GM12878 (cell line): ENCODE data around the gene DIAPH1. TPM values are rescaled to one million over a fixed set of nuclear protein-coding genes. Genes with fewer than 3 reads are reported as not detected.

Experiments
- ATAC-seq: fragments of 200-7000 bp; cut with Tn5 transposase; 3 replicates; pipeline ENCODE4 v1.9.1; 2020; ENCODE audit warnings: mild to moderate bottlenecking, moderate library complexity
- BruUV-seq: library from RNA; stranded (reverse); fragments of 400-500 nt; replicated peaks from 2 replicates; lab custom pipeline; 2021; lab: Mats Ljungman, UMichigan
- CTCF ChIA-PET: fragments of 300-600 bp; sonication (Branson Sonifier 250); formaldehyde crosslinking; extraction: SDS; loops from one replicate; lab custom pipeline; 2021; ENCODE audit warnings: inconsistent platforms; lab: Yijun Ruan, JAX
- POLR2A ChIA-PET: fragments of 350-600 bp; formaldehyde crosslinking; extraction: SDS; loops from one replicate; lab custom pipeline; 2021; ENCODE audit warnings: inconsistent platforms; lab: Charles Lee
- RAD21 ChIA-PET: fragments of 300-600 bp; sonication (Branson Sonifier 250); formaldehyde crosslinking; loops from one replicate; lab custom pipeline; 2023; ENCODE audit warnings: antibody characterized with exemption; ENCODE audit not compliant: unreplicated experiment; lab: Charles Lee
- SMC1A ChIA-PET: fragments of 300-600 bp; sonication (Branson Sonifier 250); formaldehyde crosslinking; loops from one replicate; lab custom pipeline; 2023; ENCODE audit not compliant: unreplicated experiment, uncharacterized antibody; lab: Charles Lee
- DNase-seq: peaks from one replicate; pipeline ENCODE4 v3.0.0-alpha.2; 2011; ENCODE audit warnings: low read depth, low spot score
- FAIRE-seq: peaks from 3 replicates; lab custom pipeline; 2011; peaks lifted over from hg19 to GRCh38; lab: Jason Lieb, UNC
- H2AFZ ChIP-seq: 2 replicates; pipeline ENCODE4 v1.6.0; 2011; ENCODE audit warnings: low read depth, low read length, control low read depth; ENCODE audit not compliant: control insufficient read depth
- H3K27ac ChIP-seq: 2 replicates; pipeline ENCODE4 v1.5.1; 2011; ENCODE audit warnings: control low read depth; ENCODE audit not compliant: control insufficient read depth, insufficient read depth
- H3K27me3 ChIP-seq, 2 experiments: replicated peaks in 1 of 2; 2 replicates each; pipeline versions ENCODE4 v1.6.0 to v1.6.1; 2011; ENCODE audit warnings: low read length in 1 of 2; ENCODE audit not compliant: control insufficient read depth in 2 of 2, insufficient read depth in 2 of 2
- H3K36me3 ChIP-seq, 2 experiments: 2 replicates each; pipeline ENCODE4 v1.5.1; 2011; ENCODE audit warnings: low read length in 1 of 2; ENCODE audit not compliant: control insufficient read depth in 2 of 2, insufficient read depth in 2 of 2
- H3K4me1 ChIP-seq: 2 replicates; pipeline ENCODE4 v1.6.1; 2011; ENCODE audit warnings: mild to moderate bottlenecking, low read length, moderate library complexity, mixed read lengths; ENCODE audit not compliant: control insufficient read depth, insufficient read depth
- H3K4me2 ChIP-seq: 2 replicates; pipeline ENCODE4 v1.6.0; 2011; ENCODE audit warnings: control low read depth; ENCODE audit not compliant: control insufficient read depth, insufficient read depth
- H3K4me3 ChIP-seq: fragments of 200-600 bp; sonication (generic); 2 replicates; pipeline ENCODE4 v1.5.1; 2016
- H3K79me2 ChIP-seq: 2 replicates; pipeline ENCODE4 v1.6.0; 2011; ENCODE audit warnings: low read length; ENCODE audit not compliant: control insufficient read depth, insufficient read depth
- H3K9ac ChIP-seq: 2 replicates; pipeline ENCODE4 v1.8.0; 2011; ENCODE audit warnings: low read length, control low read depth, mixed read lengths; ENCODE audit not compliant: control insufficient read depth, insufficient read depth
- H3K9me3 ChIP-seq: replicated peaks from 3 replicates; pipeline ENCODE4 v1.5.1; 2011; ENCODE audit warnings: mild to moderate bottlenecking, low read length; ENCODE audit not compliant: control insufficient read depth, insufficient read depth
- H4K20me1 ChIP-seq: 2 replicates; pipeline ENCODE4 v1.6.0; 2011; ENCODE audit not compliant: control insufficient read depth, insufficient read depth
- E2F8 ChIP-seq: fragments of 450-650 bp; IDR thresholded peaks from 2 replicates; pipeline ENCODE4 v1.6.1; 2018; ENCODE audit warnings: mild to moderate bottlenecking, low read depth, moderate library complexity; ENCODE audit not compliant: partially characterized antibody
- ESRRA ChIP-seq: IDR thresholded peaks from 2 replicates; pipeline ENCODE4 v1.6.1; 2012; ENCODE audit warnings: mild to moderate bottlenecking, low read length, improper control_type of control experiment
- EZH2 ChIP-seq: IDR thresholded peaks from 2 replicates; pipeline ENCODE4 v1.6.1; 2012; ENCODE audit warnings: low read depth, mild to moderate bottlenecking, control low read depth, inconsistent platforms, low read length, borderline replicate concordance; ENCODE audit not compliant: control insufficient read depth
- IKZF1 ChIP-seq: fragments of 450-650 bp; conservative IDR thresholded peaks from 2 replicates; pipeline ENCODE4 v1.6.1; 2017; ENCODE audit warnings: antibody characterized with exemption, mild to moderate bottlenecking
- NBN ChIP-seq: fragments of 450-650 bp; IDR thresholded peaks from 2 replicates; pipeline ENCODE4 v1.6.1; 2016
- NFYB ChIP-seq: IDR thresholded peaks from 2 replicates; pipeline ENCODE4 v1.6.1; 2011; ENCODE audit warnings: low read depth, mild to moderate bottlenecking, low read length, improper control_type of control experiment, moderate library complexity; ENCODE audit not compliant: insufficient read depth
- SMARCA5 ChIP-seq: fragments of 450-650 bp; IDR thresholded peaks from 2 replicates; pipeline ENCODE4 v1.6.1; 2017; ENCODE audit warnings: mild to moderate bottlenecking
- SMC3 ChIP-seq: IDR thresholded peaks from 2 replicates; pipeline ENCODE4 v1.6.1; 2011; ENCODE audit warnings: low read length, improper control_type of control experiment, borderline replicate concordance
- SP1 ChIP-seq: IDR thresholded peaks from one replicate; pipeline ENCODE4 v1.6.1; 2011; ENCODE audit warnings: low read depth, low read length
- SUPT20H ChIP-seq: IDR thresholded peaks from 2 replicates; pipeline ENCODE4 v1.6.1; 2011; ENCODE audit warnings: low read depth, mild to moderate bottlenecking, low read length, moderate library complexity, borderline replicate concordance; ENCODE audit not compliant: control insufficient read depth
- TCF7 ChIP-seq: IDR thresholded peaks from 2 replicates; pipeline ENCODE4 v1.6.1; 2014; ENCODE audit warnings: antibody characterized with exemption, borderline replicate concordance
- USF2 ChIP-seq: IDR thresholded peaks from 2 replicates; pipeline ENCODE4 v1.6.1; 2011; ENCODE audit warnings: low read depth, low read length, improper control_type of control experiment, borderline replicate concordance
- ZBED1 ChIP-seq: IDR thresholded peaks from 2 replicates; pipeline ENCODE4 v1.6.1; 2016; ENCODE audit warnings: borderline replicate concordance
- ZBTB11 ChIP-seq: fragments of 450-650 bp; formaldehyde crosslinking; IDR thresholded peaks from 2 replicates; pipeline ENCODE4 v1.5.0; 2022; ENCODE audit warnings: mild to moderate bottlenecking, missing genetic modification characterization
- WGBS: methylation state at CpG from one replicate; pipeline ENCODE4 v1.1.6; 2016; ENCODE audit warnings: low lambda C conversion rate; ENCODE audit not compliant: insufficient replicate concordance, insufficient coverage; ENCODE audit errors: missing lambda C conversion rate; 5-methylcytosine and 5-hydroxymethylcytosine counted together
- in situ Hi-C: fragments of 300-500 bp; cut with MboI; formaldehyde crosslinking; loops from 9 replicates; pipeline ENCODE4 v1.14.3; 2018; ENCODE audit warnings: mixed read lengths
- intact Hi-C: fragments of 100-400 bp; cut with micrococcal nuclease; formaldehyde crosslinking; loops from one replicate; pipeline ENCODE4 v1.14.2; 2022; ENCODE audit not compliant: unreplicated experiment
- polyA plus RNA-seq, 11 experiments: library from polyadenylated mRNA; depleted of rRNA in 4 of 11; unstranded in 6 of 11; stranded (reverse) in 5 of 11; fragments of >200 nt; fragmentation: Nextera tagmentation in 4 of 11; fragmentation: Illumina TruSeq in 1 of 11; extraction: Ambion mirVana in 4 of 11; extraction: Trizol in 1 of 11; gene quantifications; 1 replicate in 1 of 11; 2 replicates in 10 of 11; pipeline versions ENCODE4 v1.2.1 to v1.2.3, GENCODE V29; 2011 to 2016; ENCODE audit warnings: inconsistent platforms in 2 of 11, missing spikeins in 2 of 11, low read depth in 1 of 11
- total RNA-seq, 4 experiments: library from RNA; depleted of rRNA in 3 of 4; stranded (reverse); fragments of >200 nt in 3 of 4; fragmentation: Illumina TruSeq in 1 of 4; extraction: Trizol in 1 of 4; gene quantifications; 2 replicates each; pipeline versions ENCODE4 v1.2.1 to v1.2.3, GENCODE V29; 2013 to 2021

Gene DIAPH1
- total and polyA plus RNA-seq, 10 of the 15 experiments (the other 5 are each of a cell fraction or from before 2014, with no cell fraction given): 37.8 to 168 (median 59.0) TPM

GRCh38 chr5:141547921-141548320 lies 70.9 kb downstream of the DIAPH1 start:
- H3K79me2 ChIP-seq: no peaks in the 10 kb centered on the region
- intact Hi-C loops: no loop called here
- POLR2A ChIA-PET: no interaction called here
- H3K9me3 ChIP-seq: peaks cover 9% of the 10 kb centered on the region
- no peak overlapping the region for H3K4me2 ChIP-seq
- BruUV-seq: no TSS peak
- RAD21 ChIA-PET: interaction anchor here (2.0 kb wide), 1 partner anchor 20 kb away, joined by 5 read pairs; no protein-coding TSS in a partner anchor
- no peak overlapping the region for H3K4me3 ChIP-seq
- DNase-seq: no peak
- H3K27ac ChIP-seq: no peak overlapping the region
- H3K4me1 ChIP-seq: no peaks in the 10 kb centered on the region
- 100% methylated on average over 5 of the region's 5 CpGs for WGBS
- TF ChIP-seq SMARCA5 (no peak), IKZF1 (no peak), NBN (no peak), TCF7 (no peak), ZBTB11 (CRISPR knock-in tag) (no peak), SUPT20H (no peak), ESRRA (no peak), SP1 (no peak), SMC3 (no peak), EZH2 (no peak), E2F8 (no peak), ZBED1 (no peak), NFYB (no peak), USF2 (no peak)
- TF ChIP-seq, all 136 proteins: peak for 0
- no peak overlapping the region for H2AFZ ChIP-seq
- in situ Hi-C loops: no loop called here
- H3K27me3 ChIP-seq: no peaks in the 10 kb centered on the region
- H3K36me3 ChIP-seq: peaks cover 0 to 23% of the 10 kb centered on the region in 2 experiments; a peak in 3 of 4 replicates
- H3K9ac ChIP-seq: no peak overlapping the region
- SMC1A ChIA-PET: interaction anchor here (1.0 to 1.5 kb wide), 3 partner anchors 12 to 22 kb away, joined by 3 to 4 read pairs (median 4); no protein-coding TSS in a partner anchor
- CTCF ChIA-PET: interaction anchor here (0.6 to 2.4 kb wide), 10 partner anchors 10 to 205 kb away, joined by 3 to 11 read pairs (median 6); partner anchors contain the start of genes PCDHGA10, PCDHGB3 and PCDHGC3
- no peaks in the 10 kb centered on the region for H4K20me1 ChIP-seq
- no peak for ATAC-seq
- FAIRE-seq: no peak
